ENCODE data around the gene SLCO3A1. TPM values are rescaled to one million over a fixed set of nuclear protein-coding genes. Genes with fewer than 3 reads are reported as not detected.

The SLCO3A1 gene
- total RNA-seq, 2 experiments from 2014 or later = 8.5 to 40.0 TPM

GRCh38 chr15:92092289-92093105 is 239.0 kb downstream of the SLCO3A1 start:
- CTCF ChIA-PET (ENCODE audit: unreplicated experiment) = no interaction called here
- H3K79me2 ChIP-seq (ENCODE audit: insufficient read depth, low read depth, low read length) = no peaks in the 10 kb centered on the region
- intact Hi-C loops (cut with micrococcal nuclease; ENCODE audit: unreplicated experiment) = no loop called here

GRCh38 chr15:92095693-92096092 is 242.2 kb downstream of the SLCO3A1 start:
- Histone ChIP-seq H3K9me2 (ENCODE audit: insufficient read depth, low read length) (no peaks in the 10 kb centered on the region), H3K36me3 (ENCODE audit: insufficient read depth, low read length) (peaks cover 16% of the 10 kb centered on the region), H3K9me3 (ENCODE audit: low read length) (no peaks in the 10 kb centered on the region), H3K79me2 (ENCODE audit: insufficient read depth, low read depth, low read length) (no peaks in the 10 kb centered on the region), H4K20me1 (ENCODE audit: insufficient read depth, low read length) (no peaks in the 10 kb centered on the region), H3K4me3 (ENCODE audit: low read depth, low read length, poor library complexity, severe bottlenecking) (no peak overlapping the region), H2AFZ (ENCODE audit: low read length) (no peak overlapping the region), H3K4me2 (ENCODE audit: low read length) (no peak overlapping the region), H3K4me1 (ENCODE audit: insufficient read depth, low read length, poor library complexity, severe bottlenecking) (peaks cover 10% of the 10 kb centered on the region), H3K27ac (ENCODE audit: low read depth, low read length, poor library complexity, severe bottlenecking) (no peak overlapping the region)
- intact Hi-C loops (cut with micrococcal nuclease; ENCODE audit: unreplicated experiment) = loop anchor here (2.0 to 5.0 kb wide), 2 partner anchors 287 to 622 kb away; no protein-coding TSS in a partner anchor
- no TSS peak for BruUV-seq (replicated peaks)
- TF ChIP-seq EZH2phosphoT487 (IDR thresholded peaks at IDR 0.05; ENCODE audit: borderline replicate concordance, low read depth, low read length) = no peak
- TF ChIP-seq CTCF (conservative IDR thresholded peaks at IDR 0.05; ENCODE audit: low read length) = no peak
- POLR2A ChIA-PET = no interaction called here
- CTCF ChIA-PET (ENCODE audit: unreplicated experiment) = no interaction called here
- no peak for DNase-seq (ENCODE audit: low spot score)

More at GRCh38 chr15:92092289-92093105, 239.0 kb downstream of the SLCO3A1 start:
- Histone ChIP-seq H2AFZ (ENCODE audit: low read length) (no peak overlapping the region), H3K9me3 (ENCODE audit: low read length) (no peaks in the 10 kb centered on the region), H3K4me3 (ENCODE audit: low read depth, low read length, poor library complexity, severe bottlenecking) (no peak overlapping the region), H3K4me1 (ENCODE audit: insufficient read depth, low read length, poor library complexity, severe bottlenecking) (peaks cover 10% of the 10 kb centered on the region), H3K27ac (ENCODE audit: low read depth, low read length, poor library complexity, severe bottlenecking) (no peak overlapping the region), H3K36me3 (ENCODE audit: insufficient read depth, low read length) (peaks cover 11% of the 10 kb centered on the region), H3K9me2 (ENCODE audit: insufficient read depth, low read length) (no peaks in the 10 kb centered on the region), H4K20me1 (ENCODE audit: insufficient read depth, low read length) (no peaks in the 10 kb centered on the region), H3K4me2 (ENCODE audit: low read length) (no peak overlapping the region)
- no peak for DNase-seq (ENCODE audit: low spot score)
- TF ChIP-seq EZH2phosphoT487 (IDR thresholded peaks at IDR 0.05; ENCODE audit: borderline replicate concordance, low read depth, low read length) = no peak
- TF ChIP-seq CTCF (conservative IDR thresholded peaks at IDR 0.05; ENCODE audit: low read length) = no peak
- POLR2A ChIA-PET = interaction anchor here (0.6 kb wide), 1 partner anchor 52 kb away, joined by 3 read pairs; no protein-coding TSS in a partner anchor
- no TSS peak for BruUV-seq (replicated peaks)
